Esophagus muscularis mucosa (tissue), 3 donors: ENCODE data around the gene POLR1F.

Source experiments
- CTCF ChIP-seq, 3 experiments: fragments of 200-600 bp in 2 of 3; fragments of 450-650 bp in 1 of 3; sonication (generic) in 2 of 3; IDR thresholded peaks; one replicate each; pipeline ENCODE4 v1.5.1; 2017 to 2019; ENCODE audit warnings: antibody characterized with exemption in 3 of 3, mild to moderate bottlenecking in 2 of 3, moderate library complexity in 1 of 3
- POLR2A ChIP-seq: fragments of 450-650 bp; IDR thresholded peaks from one replicate; pipeline ENCODE4 v1.6.1; 2017; ENCODE audit warnings: antibody characterized with exemption, moderate library complexity, mild to moderate bottlenecking, low read depth

GRCh38 chr7:19670806-19671205, 38.0 kb downstream of the POLR1F start:
- no peak for TF ChIP-seq CTCF (IDR thresholded peaks at IDR 0.05)
- no peak for TF ChIP-seq POLR2A
